Immature natural killer cell (primary cell): ENCODE data around the gene ART1. TPM values are rescaled to one million over a fixed set of nuclear protein-coding genes. Genes with fewer than 3 reads are reported as not detected.

ENCODE experiments used
- DNase-seq, 3 donors: peaks; one replicate each; pipeline ENCODE4 v3.0.0; 2022; ENCODE audit warnings: mixed read lengths in 1 of 3
- H3K27ac Mint-ChIP-seq, 6 donors: one replicate each; pipeline ENCODE4 v1.8.0; 2020; ENCODE audit warnings: mixed read lengths in 6 of 6, mild to moderate bottlenecking in 5 of 6, inconsistent platforms in 4 of 6, moderate library complexity in 3 of 6
- H3K27me3 Mint-ChIP-seq, 3 donors: one replicate each; pipeline ENCODE4 v1.8.0; 2020 to 2021; ENCODE audit warnings: low read depth in 3 of 3, mild to moderate bottlenecking in 3 of 3, mixed read lengths in 3 of 3, moderate library complexity in 3 of 3, inconsistent platforms in 1 of 3
- H3K36me3 Mint-ChIP-seq, 3 donors: one replicate each; pipeline ENCODE4 v1.8.0; 2020; ENCODE audit warnings: mixed read lengths in 3 of 3, inconsistent platforms in 2 of 3, mild to moderate bottlenecking in 2 of 3
- H3K4me1 Mint-ChIP-seq, 2 donors: one replicate each; pipeline ENCODE4 v1.8.0; 2020; ENCODE audit warnings: inconsistent platforms in 2 of 2, mild to moderate bottlenecking in 2 of 2, mixed read lengths in 2 of 2, moderate library complexity in 1 of 2
- H3K4me3 Mint-ChIP-seq, 5 donors: one replicate each; pipeline ENCODE4 v1.8.0; 2020; ENCODE audit warnings: mild to moderate bottlenecking in 5 of 5, mixed read lengths in 5 of 5, inconsistent platforms in 3 of 5, moderate library complexity in 3 of 5
- H3K9me3 Mint-ChIP-seq, 6 donors: one replicate each; pipeline ENCODE4 v1.8.0; 2020; ENCODE audit warnings: mild to moderate bottlenecking in 6 of 6, mixed read lengths in 6 of 6, inconsistent platforms in 4 of 6, moderate library complexity in 3 of 6
- polyA plus RNA-seq, 3 donors: library from polyadenylated mRNA; unstranded; fragments of 300-500 nt; fragmentation: Illumina TruSeq; gene quantifications; one replicate each; pipeline ENCODE4 v1.2.3, GENCODE V29; 2021

Gene ART1
- polyA plus RNA-seq, 3 donors from 2014 or later, result not detected

DNA sequence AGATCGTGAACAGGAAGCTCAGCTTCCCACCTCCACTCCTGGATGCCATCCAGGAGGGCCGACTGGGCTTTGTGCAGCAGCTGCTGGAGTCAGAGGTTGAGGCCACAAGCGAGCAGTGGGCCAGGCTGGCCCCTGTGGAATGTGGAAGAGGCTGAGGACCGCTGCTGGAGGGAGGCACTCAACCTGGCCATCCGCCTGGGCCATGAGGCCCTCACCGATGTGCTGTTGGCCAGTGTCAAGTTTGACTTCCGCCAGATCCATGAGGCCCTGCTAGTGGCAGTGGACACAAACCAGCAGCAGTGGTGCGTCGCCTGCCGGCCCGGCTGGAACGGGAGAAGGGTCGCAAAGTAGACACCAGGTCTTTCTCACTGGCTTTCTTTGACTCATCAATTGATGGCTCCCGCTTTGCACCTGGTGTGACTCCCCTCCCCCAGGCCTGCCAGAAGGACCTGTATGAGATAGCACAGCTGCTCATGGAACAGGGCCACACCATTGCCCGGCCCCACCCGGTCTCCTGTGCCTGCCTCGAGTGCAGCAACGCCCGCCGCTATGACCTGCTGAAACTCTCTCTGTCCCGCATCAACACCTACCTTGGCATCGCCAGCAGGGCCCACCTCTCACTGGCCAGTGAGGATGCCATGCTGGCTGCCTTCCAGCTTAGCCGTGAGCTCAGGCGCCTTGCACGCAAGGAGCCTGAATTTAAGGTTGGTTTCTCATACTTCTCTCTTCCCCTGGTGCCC lies 28.0 kb upstream of the ART1 start:
- Mint-ChIP-seq H3K9me3 (no peaks in the 10 kb centered on the region), H3K27me3 (peaks cover 0 to 5% (median 3%) of the 10 kb centered on the region in 3 donors), H3K36me3 (no peaks in the 10 kb centered on the region), H3K4me1 (peaks cover 10 to 11% of the 10 kb centered on the region in 2 donors), H3K4me3 (no peak overlapping the region), H3K27ac (no peak overlapping the region)
- DNase-seq, result no peak

DNA sequence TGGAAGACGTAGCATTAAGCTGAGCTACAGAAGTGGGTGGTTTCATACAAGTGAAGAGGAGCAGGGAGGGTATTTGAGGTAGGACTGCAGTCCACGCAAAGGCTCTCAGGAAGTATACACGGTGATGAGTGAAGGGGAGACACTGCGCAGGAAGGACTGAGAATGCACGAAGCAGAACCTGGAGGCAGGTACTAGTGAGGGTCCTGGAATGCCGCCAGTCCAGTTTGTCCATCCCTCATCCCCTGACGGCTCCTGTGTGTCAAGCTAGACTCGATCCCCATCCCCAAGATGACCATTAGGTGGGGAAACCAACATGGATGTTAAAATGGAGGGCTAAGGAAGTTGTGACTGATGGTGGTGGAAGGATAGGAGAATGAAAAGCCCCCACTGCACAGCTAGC lies 26.9 kb upstream of the ART1 start:
- DNase-seq, result no peak
- H3K9me3 Mint-ChIP-seq, result no peaks in the 10 kb centered on the region
- no peak overlapping the region for H3K27ac Mint-ChIP-seq
- peaks cover 0 to 5% (median 3%) of the 10 kb centered on the region in 3 donors for H3K27me3 Mint-ChIP-seq
- peaks cover 10 to 11% of the 10 kb centered on the region in 2 donors for H3K4me1 Mint-ChIP-seq
- no peaks in the 10 kb centered on the region for H3K36me3 Mint-ChIP-seq
- H3K4me3 Mint-ChIP-seq, result no peak overlapping the region

- H3K4me3 Mint-ChIP-seq, result no peak overlapping the region
- peaks cover 2 to 3% (median 3%) of the 10 kb centered on the region in 3 donors for H3K27me3 Mint-ChIP-seq
- H3K36me3 Mint-ChIP-seq, result no peaks in the 10 kb centered on the region
- H3K4me1 Mint-ChIP-seq, result peaks cover 0 to 3% of the 10 kb centered on the region in 2 donors
- H3K9me3 Mint-ChIP-seq, result no peaks in the 10 kb centered on the region
- no peak for DNase-seq
- no peak overlapping the region for H3K27ac Mint-ChIP-seq
Measured at GRCh38 chr11:3622521-3622920, 22.4 kb upstream of the ART1 start.

DNA sequence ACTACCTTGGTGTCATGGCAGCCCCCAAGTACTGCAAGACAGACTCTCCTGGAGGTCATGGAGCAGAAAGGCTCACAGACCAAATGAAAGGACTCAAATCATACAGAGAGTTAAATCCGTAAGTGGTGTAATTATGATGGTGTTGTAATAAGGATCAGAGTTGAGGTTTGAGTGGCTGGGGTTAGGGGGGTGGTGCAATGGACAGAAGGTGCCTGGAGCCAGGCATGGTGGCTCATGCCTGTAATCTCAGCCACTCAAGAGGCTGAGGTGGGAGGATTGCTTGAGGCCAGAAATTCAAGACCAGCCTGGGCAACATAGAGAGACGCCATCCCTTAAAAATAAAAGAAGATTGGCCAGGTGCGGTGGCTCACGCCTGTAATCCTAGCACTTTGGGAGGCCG lies 21.8 kb upstream of the ART1 start:
- H3K27ac Mint-ChIP-seq, result no peak overlapping the region
- no peak for DNase-seq

DNA sequence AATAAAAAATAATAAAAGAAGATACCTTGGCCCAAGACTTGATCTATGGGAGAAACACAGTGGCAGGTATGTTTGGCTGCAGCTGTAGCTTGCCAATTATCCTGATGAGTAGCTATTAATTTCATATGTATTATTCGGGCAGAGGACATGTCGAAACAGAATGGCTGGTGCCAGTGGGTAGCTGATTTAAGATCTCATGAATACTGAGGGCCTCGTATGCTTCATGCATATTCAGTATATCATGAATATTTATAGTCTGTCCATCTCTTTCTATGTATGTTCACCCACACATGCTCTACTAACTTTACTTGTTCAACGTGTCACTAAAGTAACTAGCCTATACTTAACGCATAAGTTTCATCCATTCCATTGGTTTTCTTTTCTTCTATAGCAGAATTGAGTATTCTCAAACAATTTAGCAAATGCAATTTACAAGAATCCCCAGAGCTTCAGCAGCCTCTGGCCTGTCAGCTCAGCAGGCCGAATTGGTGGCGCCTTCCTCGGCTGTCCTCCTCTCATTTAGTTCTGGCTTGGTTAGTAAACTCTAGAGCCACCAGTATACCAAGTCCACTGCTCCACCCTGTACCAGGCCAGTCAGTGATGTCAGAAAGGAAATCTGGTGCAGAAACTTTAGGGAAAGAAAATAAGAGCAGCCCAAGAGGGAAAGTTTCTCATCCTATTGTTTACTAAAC lies 21.0 kb upstream of the ART1 start:
- H3K27me3 Mint-ChIP-seq, result peaks cover 0 to 3% (median 3%) of the 10 kb centered on the region in 3 donors
- H3K9me3 Mint-ChIP-seq, result no peaks in the 10 kb centered on the region
- H3K36me3 Mint-ChIP-seq, result no peaks in the 10 kb centered on the region
- H3K4me3 Mint-ChIP-seq, result no peak overlapping the region
- no peak overlapping the region for H3K27ac Mint-ChIP-seq
- H3K4me1 Mint-ChIP-seq, result peaks cover 0 to 3% of the 10 kb centered on the region in 2 donors
- no peak for DNase-seq

More for the DNA sequence above, 21.8 kb upstream of the ART1 start:
- Mint-ChIP-seq H3K4me1 (peaks cover 0 to 3% of the 10 kb centered on the region in 2 donors), H3K4me3 (no peak overlapping the region), H3K27me3 (peaks cover under 1 to 3% (median 3%) of the 10 kb centered on the region in 3 donors), H3K9me3 (no peaks in the 10 kb centered on the region), H3K36me3 (no peaks in the 10 kb centered on the region)

- Mint-ChIP-seq H3K36me3 (no peaks in the 10 kb centered on the region), H3K4me3 (no peak overlapping the region), H3K27me3 (peaks cover 0 to 3% (median 2%) of the 10 kb centered on the region in 3 donors), H3K27ac (no peak overlapping the region), H3K4me1 (peaks cover 0 to 3% of the 10 kb centered on the region in 2 donors), H3K9me3 (no peaks in the 10 kb centered on the region)
- no peak for DNase-seq
Measured at GRCh38 chr11:3626250-3626960, 18.5 kb upstream of the ART1 start.

DNA sequence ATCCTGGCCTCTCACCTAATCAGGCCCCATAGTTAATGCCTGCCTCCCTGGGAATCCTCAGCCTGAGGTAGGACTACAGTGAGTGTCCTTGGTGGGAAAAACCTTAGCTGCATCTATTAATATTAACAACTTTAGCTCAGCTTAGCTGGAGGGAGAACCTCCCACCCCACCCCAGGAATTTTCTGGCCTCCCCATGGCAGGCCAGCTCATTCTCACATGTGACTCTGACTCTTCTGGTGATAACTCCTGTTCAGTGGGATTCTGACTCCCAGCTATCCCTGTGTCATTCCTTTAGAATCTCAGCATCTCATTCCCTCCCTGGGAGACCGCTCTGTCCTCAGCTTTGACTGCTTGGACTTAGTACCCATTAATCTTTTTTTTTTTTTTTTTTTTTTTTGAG lies 17.6 kb upstream of the ART1 start:
- no peaks in the 10 kb centered on the region for H3K9me3 Mint-ChIP-seq
- DNase-seq, result no peak
- no peak overlapping the region for H3K27ac Mint-ChIP-seq
- H3K4me3 Mint-ChIP-seq, result no peak overlapping the region
- H3K4me1 Mint-ChIP-seq, result peaks cover 0 to 3% of the 10 kb centered on the region in 2 donors
- no peaks in the 10 kb centered on the region for H3K36me3 Mint-ChIP-seq
- H3K27me3 Mint-ChIP-seq, result peaks cover 0 to 5% (median 2%) of the 10 kb centered on the region in 3 donors

- Mint-ChIP-seq H3K9me3 (no peaks in the 10 kb centered on the region), H3K4me3 (no peak overlapping the region), H3K36me3 (no peaks in the 10 kb centered on the region), H3K4me1 (peaks cover 0 to 3% of the 10 kb centered on the region in 2 donors), H3K27ac (no peak overlapping the region), H3K27me3 (peaks cover 0 to 5% (median 0%) of the 10 kb centered on the region in 3 donors)
- no peak for DNase-seq
Measured at GRCh38 chr11:3631331-3631730, 13.6 kb upstream of the ART1 start.

- H3K4me3 Mint-ChIP-seq, result no peak overlapping the region
- H3K9me3 Mint-ChIP-seq, result no peaks in the 10 kb centered on the region
- DNase-seq, result no peak
- no peaks in the 10 kb centered on the region for H3K4me1 Mint-ChIP-seq
- no peaks in the 10 kb centered on the region for H3K36me3 Mint-ChIP-seq
- peaks cover 0 to 1% (median 0%) of the 10 kb centered on the region in 3 donors for H3K27me3 Mint-ChIP-seq
- no peak overlapping the region for H3K27ac Mint-ChIP-seq
Measured at GRCh38 chr11:3632070-3632660, 12.8 kb upstream of the ART1 start.

- no peak overlapping the region for H3K4me3 Mint-ChIP-seq
- H3K27me3 Mint-ChIP-seq, result peaks cover 0 to 3% (median 1%) of the 10 kb centered on the region in 3 donors
- no peak for DNase-seq
- no peaks in the 10 kb centered on the region for H3K9me3 Mint-ChIP-seq
- no peaks in the 10 kb centered on the region for H3K4me1 Mint-ChIP-seq
- H3K27ac Mint-ChIP-seq, result no peak overlapping the region
- H3K36me3 Mint-ChIP-seq, result no peaks in the 10 kb centered on the region
Measured at GRCh38 chr11:3635641-3636375, 9.1 kb upstream of the ART1 start.

- H3K27me3 Mint-ChIP-seq, result peaks cover 0 to 3% (median 3%) of the 10 kb centered on the region in 3 donors
Measured at GRCh38 chr11:3637201-3637600, 7.7 kb upstream of the ART1 start.

GRCh38 chr11:3638513-3638912 lies 6.4 kb upstream of the ART1 start:
- H3K9me3 Mint-ChIP-seq, result no peaks in the 10 kb centered on the region
- no peak for DNase-seq
- H3K27ac Mint-ChIP-seq, result no peak overlapping the region
- H3K4me1 Mint-ChIP-seq, result peaks cover 6 to 10% of the 10 kb centered on the region in 2 donors
- peaks cover 3 to 7% (median 3%) of the 10 kb centered on the region in 3 donors for H3K27me3 Mint-ChIP-seq
- H3K4me3 Mint-ChIP-seq, result no peak overlapping the region
- H3K36me3 Mint-ChIP-seq, result no peaks in the 10 kb centered on the region

More at GRCh38 chr11:3637201-3637600, 7.7 kb upstream of the ART1 start:
- H3K36me3 Mint-ChIP-seq, result no peaks in the 10 kb centered on the region
- no peak for DNase-seq
- no peak overlapping the region for H3K27ac Mint-ChIP-seq
- peaks cover 0 to 4% of the 10 kb centered on the region in 2 donors for H3K4me1 Mint-ChIP-seq
- no peaks in the 10 kb centered on the region for H3K9me3 Mint-ChIP-seq
- no peak overlapping the region for H3K4me3 Mint-ChIP-seq

DNA sequence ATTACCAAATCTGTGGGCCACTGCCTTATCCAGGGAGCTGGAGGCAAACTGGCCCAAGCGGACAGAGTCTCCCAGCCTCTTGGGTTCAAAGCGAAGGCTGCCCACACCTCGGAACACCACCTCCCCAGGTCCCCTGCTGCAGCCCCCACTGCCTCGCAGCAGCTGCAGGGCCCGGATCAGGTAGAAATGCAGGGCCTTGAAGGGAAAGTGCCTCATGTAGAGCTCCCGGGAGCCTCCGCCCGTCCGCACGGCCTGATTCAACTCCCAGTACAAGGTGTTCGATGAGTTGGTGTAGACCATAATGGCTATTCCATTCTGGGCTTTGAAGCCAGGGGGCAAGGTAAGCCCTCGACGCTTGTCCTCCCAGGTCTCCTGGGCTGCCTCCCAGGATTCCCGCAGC lies 5.1 kb upstream of the ART1 start:
- H3K27ac Mint-ChIP-seq, result no peak overlapping the region
- H3K9me3 Mint-ChIP-seq, result peaks cover 0 to 1% (median 0%) of the 10 kb centered on the region in 6 donors
- no peak for DNase-seq
- peaks cover 6 to 10% of the 10 kb centered on the region in 2 donors for H3K4me1 Mint-ChIP-seq
- H3K27me3 Mint-ChIP-seq, result peaks cover 7 to 10% (median 9%) of the 10 kb centered on the region in 3 donors
- H3K36me3 Mint-ChIP-seq, result no peaks in the 10 kb centered on the region
- H3K4me3 Mint-ChIP-seq, result no peak overlapping the region
